Bronchial epithelial cell (primary cell): Measurements from ENCODE around the gene GATD1. TPM values are rescaled to one million over a fixed set of nuclear protein-coding genes. Genes with fewer than 3 reads are reported as not detected.

Source experiments
- DNase-seq: peaks from one replicate; pipeline ENCODE4 v3.0.0-alpha.2; 2010; ENCODE audit warnings: low read depth
- FAIRE-seq: peaks from 2 replicates; lab custom pipeline; 2011; peaks lifted over from hg19 to GRCh38; lab: Jason Lieb, UNC
- H3K27me3 ChIP-seq: 2 replicates; pipeline ENCODE4 v1.5.1; 2011; ENCODE audit warnings: low read length; ENCODE audit not compliant: control insufficient read depth, insufficient read depth
- H3K36me3 ChIP-seq: 2 replicates; pipeline ENCODE4 v1.5.1; 2011; ENCODE audit warnings: low read length; ENCODE audit not compliant: control insufficient read depth, insufficient read depth
- H3K4me3 ChIP-seq: 2 replicates; pipeline ENCODE4 v1.5.1; 2011; ENCODE audit warnings: mild to moderate bottlenecking, low read depth, low read length, control low read depth
- CTCF ChIP-seq: IDR thresholded peaks from 2 replicates; pipeline ENCODE4 v1.5.1; 2011; ENCODE audit warnings: mild to moderate bottlenecking, moderate library complexity, low read length, control low read depth, inconsistent platforms; ENCODE audit not compliant: insufficient read depth, severe bottlenecking
- total RNA-seq: library from RNA; depleted of rRNA; stranded (reverse); fragments of >200 nt; gene quantifications from 2 replicates; pipeline ENCODE4 v1.2.1, GENCODE V29; 2014

GATD1 gene
- 17.9 and 18.7 TPM in 2 replicates for total RNA-seq

GRCh38 chr11:777288-778255 is at the start of gene GATD1:
TSS of gene GATD1 (minus strand) at chr11:777487. CDS start at chr11:777462, 25 bp downstream.
- Histone ChIP-seq H3K36me3 (peaks cover 28% of the 10 kb centered on the region), H3K27me3 (no peaks in the 10 kb centered on the region), H3K4me3 (peak within 1 kb of the TSS; percentile 95)
- TF ChIP-seq CTCF, result no peak
- DNase-seq (peak; percentile 66), FAIRE-seq (no peak)

- Histone ChIP-seq H3K27me3 (peaks cover 2% of the 10 kb centered on the region), H3K4me3 (peak overlapping the region; percentile 29), H3K36me3 (peaks cover 16% of the 10 kb centered on the region)
- FAIRE-seq (no peak), DNase-seq (no peak)
- no peak for TF ChIP-seq CTCF
These were observed 49.5 kb upstream of the GATD1 start for GRCh38 chr11:826836-827145.

- no peak for TF ChIP-seq CTCF
- Histone ChIP-seq H3K4me3 (no peak overlapping the region), H3K27me3 (peaks cover 2% of the 10 kb centered on the region), H3K36me3 (peaks cover 18% of the 10 kb centered on the region)
- DNase-seq, result no peak
- FAIRE-seq, result no peak
These were observed 48.9 kb upstream of the GATD1 start for GRCh38 chr11:826227-826621.

- Histone ChIP-seq H3K36me3 (peaks cover 18% of the 10 kb centered on the region), H3K4me3 (no peak overlapping the region), H3K27me3 (peaks cover 2% of the 10 kb centered on the region)
- no peak for TF ChIP-seq CTCF
- DNase-seq, result no peak
- no peak for FAIRE-seq
These were observed 48.3 kb upstream of the GATD1 start for GRCh38 chr11:825366-826226.

GRCh38 chr11:824942-825341 is 47.7 kb upstream of the GATD1 start:
- no peak for TF ChIP-seq CTCF
- FAIRE-seq (no peak), DNase-seq (no peak)
- H3K27me3 ChIP-seq, result peaks cover 2% of the 10 kb centered on the region
- H3K36me3 ChIP-seq, result peaks cover 18% of the 10 kb centered on the region
- H3K4me3 ChIP-seq, result no peak overlapping the region
